ENCODE data around the gene PDE3B.

- TF ChIP-seq GABPA (IDR thresholded peaks at IDR 0.05; ENCODE audit: borderline replicate concordance, insufficient read depth, low read length) (no peak), KDM1A (IDR thresholded peaks at IDR 0.05; ENCODE audit: borderline replicate concordance, low read length) (no peak), POLR2A (IDR thresholded peaks at IDR 0.05; ENCODE audit: control extremely low read depth in 1 of 2, low read depth in 2 of 2, low read length in 2 of 2) (peak; percentile 82 to 89; a peak in 2 of 3 replicates), MAFK (IDR thresholded peaks at IDR 0.05; ENCODE audit: low read depth, low read length) (no peak), CTCF (IDR thresholded peaks at IDR 0.05; ENCODE audit: control extremely low read depth in 1 of 3, insufficient read depth in 1 of 3, low read depth in 1 of 3, low read length in 3 of 3) (no peak; a peak in 1 of 4 replicates), RBBP5 (IDR thresholded peaks at IDR 0.05; ENCODE audit: borderline replicate concordance, low read depth, low read length) (no peak; the same call in 1 of the 2 replicates)
These were observed at the start of gene PDE3B for GRCh38 chr11:14643697-14644225.

All from H1 (cell line).